IMR-90 (cell line): Measurements from ENCODE around the gene COL25A1.

Experiments
- BHLHE40 ChIP-seq: fragments of 150-350 bp; IDR thresholded peaks from 2 replicates; pipeline ENCODE4 v1.6.1; 2016; ENCODE audit warnings: mild to moderate bottlenecking, low read depth, low read length
- MAZ ChIP-seq: IDR thresholded peaks from 2 replicates; pipeline ENCODE4 v1.6.1; 2012; ENCODE audit warnings: low read depth, mild to moderate bottlenecking, low read length, improper control_type of control experiment, moderate library complexity, borderline replicate concordance
- POLR2A ChIP-seq: IDR thresholded peaks from 2 replicates; pipeline ENCODE4 v1.6.1; 2012; ENCODE audit warnings: mild to moderate bottlenecking, low read depth, low read length
- RAD21 ChIP-seq: IDR thresholded peaks from 2 replicates; pipeline ENCODE4 v1.6.1; 2012; ENCODE audit warnings: low read length, improper control_type of control experiment
- RFX5 ChIP-seq: IDR thresholded peaks from 2 replicates; pipeline ENCODE4 v1.8.0; 2012; ENCODE audit warnings: low read depth, mild to moderate bottlenecking, low read length, moderate library complexity
- SMC3 ChIP-seq: fragments of 150-350 bp; IDR thresholded peaks from 2 replicates; pipeline ENCODE4 v1.6.1; 2016; ENCODE audit warnings: low read depth, mild to moderate bottlenecking, antibody characterized with exemption, low read length, moderate library complexity
- TF ChIP-seq, protein P1 (sequence below): conservative IDR thresholded peaks from 2 replicates; pipeline ENCODE4 v1.5.1; 2012; ENCODE audit warnings: mild to moderate bottlenecking, low read depth, low read length, improper control_type of control experiment

DNA sequence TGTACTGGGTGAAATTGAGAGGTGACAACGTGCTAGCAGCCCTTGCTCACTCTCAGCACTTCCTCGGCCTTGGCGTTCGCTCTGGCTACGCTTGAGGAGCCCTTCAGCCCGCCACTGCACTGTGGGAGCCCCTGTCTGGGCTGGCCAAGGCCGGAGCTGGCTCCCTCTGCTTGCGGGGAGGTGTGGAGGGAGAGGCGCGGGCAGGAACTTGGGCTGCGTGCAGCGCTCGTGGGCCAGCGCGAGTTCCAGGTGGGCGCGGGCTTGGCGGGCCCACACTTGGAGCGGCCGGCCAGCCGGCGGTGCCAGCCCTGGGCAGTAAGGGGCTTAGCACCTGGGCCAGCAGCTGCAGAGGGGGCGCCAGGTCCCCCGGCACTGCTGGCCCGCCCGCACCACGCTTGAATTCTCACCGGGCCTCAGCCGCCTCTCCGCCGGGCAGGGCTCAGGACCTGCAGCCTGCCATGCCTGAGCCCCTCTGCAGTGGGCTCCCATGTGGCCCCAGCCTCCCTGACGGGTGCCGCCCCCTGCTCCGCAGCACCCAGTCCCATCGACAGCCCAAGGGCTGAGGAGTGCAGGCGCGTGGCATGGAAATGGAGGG lies 290.1 kb downstream of the COL25A1 start:
- TF ChIP-seq POLR2A (no peak), SMC3 (no peak), RFX5 (no peak), RAD21 (no peak), BHLHE40 (no peak), MAZ (no peak)
- TF ChIP-seq, protein P1, sequence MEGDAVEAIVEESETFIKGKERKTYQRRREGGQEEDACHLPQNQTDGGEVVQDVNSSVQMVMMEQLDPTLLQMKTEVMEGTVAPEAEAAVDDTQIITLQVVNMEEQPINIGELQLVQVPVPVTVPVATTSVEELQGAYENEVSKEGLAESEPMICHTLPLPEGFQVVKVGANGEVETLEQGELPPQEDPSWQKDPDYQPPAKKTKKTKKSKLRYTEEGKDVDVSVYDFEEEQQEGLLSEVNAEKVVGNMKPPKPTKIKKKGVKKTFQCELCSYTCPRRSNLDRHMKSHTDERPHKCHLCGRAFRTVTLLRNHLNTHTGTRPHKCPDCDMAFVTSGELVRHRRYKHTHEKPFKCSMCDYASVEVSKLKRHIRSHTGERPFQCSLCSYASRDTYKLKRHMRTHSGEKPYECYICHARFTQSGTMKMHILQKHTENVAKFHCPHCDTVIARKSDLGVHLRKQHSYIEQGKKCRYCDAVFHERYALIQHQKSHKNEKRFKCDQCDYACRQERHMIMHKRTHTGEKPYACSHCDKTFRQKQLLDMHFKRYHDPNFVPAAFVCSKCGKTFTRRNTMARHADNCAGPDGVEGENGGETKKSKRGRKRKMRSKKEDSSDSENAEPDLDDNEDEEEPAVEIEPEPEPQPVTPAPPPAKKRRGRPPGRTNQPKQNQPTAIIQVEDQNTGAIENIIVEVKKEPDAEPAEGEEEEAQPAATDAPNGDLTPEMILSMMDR = no peak
